DMS53 treated with DMSO at 0.1 percent for 48 hours (cell line): ENCODE measurements around the gene ABI3.

Experiments
- DNase-seq: peaks from one replicate; lab custom pipeline; 2025; ENCODE audit not compliant: unreplicated experiment; lab: John Stamatoyannopoulos, UW

Gene ABI3

GRCh38 chr17:49197346-49197998 lies 13.0 kb upstream of the ABI3 start:
- no peak for DNase-seq

- no peak for DNase-seq
Measured at GRCh38 chr17:49198211-49198610, 12.3 kb upstream of the ABI3 start.

- DNase-seq = no peak
Measured at GRCh38 chr17:49200423-49201083, 10.0 kb upstream of the ABI3 start.

GRCh38 chr17:49201481-49201927 lies 9.0 kb upstream of the ABI3 start:
- no peak for DNase-seq

GRCh38 chr17:49203796-49204195 lies 6.7 kb upstream of the ABI3 start:
- DNase-seq = no peak

GRCh38 chr17:49204516-49204915 lies 6.0 kb upstream of the ABI3 start:
- no peak for DNase-seq

- DNase-seq = no peak
Measured at GRCh38 chr17:49209061-49209571, 1.4 kb upstream of the ABI3 start.

GRCh38 chr17:49213399-49213798 lies 2.9 kb downstream of the ABI3 start:
- DNase-seq = no peak

GRCh38 chr17:49213847-49214246 lies 3.3 kb downstream of the ABI3 start:
- DNase-seq = no peak

- DNase-seq = no peak
Measured at GRCh38 chr17:49214676-49215360, 4.3 kb downstream of the ABI3 start.

- DNase-seq = no peak
Measured at GRCh38 chr17:49216482-49216881, 6.0 kb downstream of the ABI3 start.

GRCh38 chr17:49216953-49217650 lies 6.6 kb downstream of the ABI3 start:
- DNase-seq = no peak

- no peak for DNase-seq
Measured at GRCh38 chr17:49217651-49218413, 7.3 kb downstream of the ABI3 start.

GRCh38 chr17:49218941-49219913 lies 8.7 kb downstream of the ABI3 start:
- DNase-seq = no peak

GRCh38 chr17:49219987-49220386 lies 9.5 kb downstream of the ABI3 start:
- no peak for DNase-seq

GRCh38 chr17:49223168-49223516 lies 12.6 kb downstream of the ABI3 start:
- no peak for DNase-seq

- DNase-seq = no peak
Measured at GRCh38 chr17:49223517-49224197, 13.2 kb downstream of the ABI3 start.

GRCh38 chr17:49224198-49224996 lies 13.9 kb downstream of the ABI3 start:
- no peak for DNase-seq
